Fibroblast of peridontal ligament (primary cell): Measurements from ENCODE around the gene TSHZ2.
"Not testable (repeated sequence)": the region's sequence is repeated elsewhere in the genome, so short reads cannot be mapped to it uniquely, and the experiment has no call there.

Source experiments
- DNase-seq: peaks from one replicate; pipeline ENCODE4 v3.0.0-alpha.2; 2010; ENCODE audit errors: extremely low read depth

Gene TSHZ2

GRCh38 chr20:53413186-53413631 is 441.1 kb downstream of the TSHZ2 start:
- no peak for DNase-seq

GRCh38 chr20:53413845-53414244 is 441.7 kb downstream of the TSHZ2 start:
- not testable (repeated sequence) for DNase-seq

DNA sequence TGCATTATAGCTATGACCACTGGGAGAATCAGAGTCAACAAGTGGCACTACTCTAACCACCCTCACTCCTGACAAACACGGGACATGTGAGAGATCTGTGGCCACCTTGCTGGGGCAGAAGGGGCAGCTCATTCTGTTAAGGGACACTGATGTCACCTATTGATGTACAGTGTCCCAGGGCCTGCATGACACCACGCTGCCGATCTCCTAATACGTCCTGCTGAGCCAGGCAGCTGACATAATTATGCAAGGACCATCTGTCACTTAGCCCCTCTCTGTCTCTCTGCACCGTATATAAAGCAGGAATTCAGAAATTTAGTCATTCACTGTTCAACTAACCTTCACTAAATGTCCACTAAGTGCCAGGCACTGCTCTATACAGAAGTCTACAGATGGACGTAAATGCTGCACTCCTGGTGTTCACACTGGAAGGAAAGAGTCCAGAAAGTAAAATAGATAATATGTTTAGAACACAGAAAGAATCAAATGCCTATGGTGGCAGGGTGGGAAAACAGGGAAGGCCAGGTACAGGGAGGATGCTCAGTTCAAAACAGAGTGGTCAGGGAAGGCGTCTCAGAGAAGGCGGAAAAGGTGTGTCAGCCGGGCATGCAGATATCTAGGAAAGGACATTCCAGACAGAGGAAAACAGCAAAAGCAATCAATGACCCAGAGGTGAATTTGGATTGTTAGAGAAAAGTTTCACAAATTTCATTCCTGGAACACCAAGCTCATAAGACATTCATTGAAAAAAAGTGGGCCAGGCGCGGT is 447.7 kb downstream of the TSHZ2 start:
- DNase-seq = no peak

- no peak for DNase-seq
Observed at GRCh38 chr20:53421343-53421742, 449.2 kb downstream of the TSHZ2 start.

GRCh38 chr20:53422039-53422438 is 449.9 kb downstream of the TSHZ2 start:
- DNase-seq = no peak

- no peak for DNase-seq
Observed at GRCh38 chr20:53423587-53424146, 451.5 kb downstream of the TSHZ2 start.

- no peak for DNase-seq
Observed at GRCh38 chr20:53425481-53425880, 453.3 kb downstream of the TSHZ2 start.

DNA sequence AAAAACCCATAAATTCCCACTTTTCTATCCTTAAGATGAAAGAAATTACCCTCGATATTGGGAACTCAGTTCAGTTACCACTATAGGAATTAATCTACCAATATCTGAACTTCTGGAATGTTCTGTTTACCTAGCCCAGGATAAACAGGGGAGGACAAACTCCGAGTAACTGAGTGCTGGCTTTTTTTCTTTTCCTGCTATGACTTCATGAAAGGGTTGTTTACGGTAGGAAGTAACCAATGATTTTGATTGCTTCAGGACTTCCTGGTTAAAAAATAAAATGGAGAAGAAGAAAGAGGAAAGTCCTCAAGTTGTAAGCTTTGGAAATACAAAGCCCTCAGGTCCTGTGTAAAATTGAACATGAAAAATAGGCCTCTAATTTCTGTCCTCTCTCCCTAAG is 453.8 kb downstream of the TSHZ2 start:
- no peak for DNase-seq

- DNase-seq = no peak
Observed at GRCh38 chr20:53426766-53427312, 454.7 kb downstream of the TSHZ2 start.

GRCh38 chr20:53427951-53428350 is 455.8 kb downstream of the TSHZ2 start:
- no peak for DNase-seq

DNA sequence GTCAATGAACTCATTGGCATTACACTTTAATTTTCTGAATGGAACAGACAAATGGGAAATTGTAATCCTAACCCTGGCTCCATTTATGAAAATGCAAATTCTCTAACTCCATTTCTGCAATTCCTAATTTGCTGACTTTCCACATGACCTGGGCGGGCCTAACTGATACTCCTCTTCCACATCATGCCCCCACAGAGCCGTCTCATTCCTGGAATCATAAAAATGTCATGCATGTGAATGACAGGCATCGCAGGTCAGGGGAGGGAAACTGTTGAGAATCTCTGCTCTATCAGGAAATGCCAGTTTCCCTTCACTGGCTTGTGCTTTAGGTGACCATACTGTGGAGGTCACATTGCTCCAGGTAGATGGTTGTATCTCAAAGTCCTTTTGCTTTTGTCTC is 456.4 kb downstream of the TSHZ2 start:
- no peak for DNase-seq

GRCh38 chr20:53428996-53429395 is 456.8 kb downstream of the TSHZ2 start:
- no peak for DNase-seq

GRCh38 chr20:53434662-53435061 is 462.5 kb downstream of the TSHZ2 start:
- DNase-seq = no peak

DNA sequence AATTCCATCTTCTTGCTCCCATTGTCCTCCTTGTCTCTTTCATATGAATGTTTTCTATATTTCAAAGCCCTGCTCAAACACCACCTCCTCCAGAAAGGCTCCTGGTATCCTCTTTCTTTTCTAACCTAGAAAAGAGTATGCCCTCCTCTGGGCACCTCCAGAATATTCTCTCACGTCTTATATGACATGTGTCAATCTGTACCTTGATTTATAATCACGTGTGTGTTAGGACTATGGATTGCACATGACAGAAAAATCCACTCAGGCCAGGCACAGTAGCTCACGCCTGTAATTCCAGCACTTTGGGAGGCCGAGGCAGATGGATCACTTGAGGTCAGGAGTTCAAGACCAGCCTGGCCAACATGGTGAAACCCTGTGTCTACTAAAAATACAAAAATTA is 464.8 kb downstream of the TSHZ2 start:
- DNase-seq = not testable (repeated sequence)

GRCh38 chr20:53438368-53438767 is 466.2 kb downstream of the TSHZ2 start:
- DNase-seq = no peak

GRCh38 chr20:53439046-53439445 is 466.9 kb downstream of the TSHZ2 start:
- no peak for DNase-seq

DNA sequence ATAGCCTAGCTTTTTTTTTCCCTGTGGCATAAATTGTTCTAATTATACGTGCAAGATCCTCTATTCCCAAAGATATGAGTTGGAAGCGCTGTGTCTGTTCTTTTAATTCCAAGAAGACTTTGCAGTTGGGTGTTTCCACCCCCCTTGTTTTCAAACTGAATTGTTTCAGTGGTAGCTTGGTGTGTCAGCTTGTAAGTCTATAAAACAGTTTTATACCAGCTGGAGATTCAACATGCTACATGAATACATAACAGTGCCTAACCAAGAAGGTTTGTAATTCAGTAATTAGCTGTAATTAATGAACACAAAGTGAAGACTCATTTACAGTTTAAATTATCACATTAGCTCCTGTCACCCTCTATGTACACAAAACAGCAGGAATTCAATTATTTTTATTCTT is 467.5 kb downstream of the TSHZ2 start:
- no peak for DNase-seq

GRCh38 chr20:53444401-53445149 is 472.4 kb downstream of the TSHZ2 start:
- no peak for DNase-seq

DNA sequence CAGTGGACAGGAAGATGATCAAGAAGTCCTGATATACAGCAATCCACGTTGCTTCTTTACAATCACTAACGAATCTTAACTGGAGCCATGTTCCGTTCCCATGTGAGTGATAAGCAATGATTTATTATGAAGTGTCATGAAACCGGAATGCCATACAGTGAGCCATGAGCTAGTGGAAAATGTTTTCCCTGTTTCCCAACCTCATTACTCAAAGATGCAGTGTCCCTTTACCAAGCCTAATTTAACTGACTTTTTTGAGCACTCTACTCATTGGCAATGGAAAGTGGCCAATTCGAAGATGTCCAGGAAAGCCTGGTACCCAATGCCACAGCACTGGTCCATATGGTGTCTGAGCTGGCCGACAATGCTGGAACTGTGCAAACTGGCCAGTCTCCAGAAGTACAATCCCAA is 473.2 kb downstream of the TSHZ2 start:
- no peak for DNase-seq

DNA sequence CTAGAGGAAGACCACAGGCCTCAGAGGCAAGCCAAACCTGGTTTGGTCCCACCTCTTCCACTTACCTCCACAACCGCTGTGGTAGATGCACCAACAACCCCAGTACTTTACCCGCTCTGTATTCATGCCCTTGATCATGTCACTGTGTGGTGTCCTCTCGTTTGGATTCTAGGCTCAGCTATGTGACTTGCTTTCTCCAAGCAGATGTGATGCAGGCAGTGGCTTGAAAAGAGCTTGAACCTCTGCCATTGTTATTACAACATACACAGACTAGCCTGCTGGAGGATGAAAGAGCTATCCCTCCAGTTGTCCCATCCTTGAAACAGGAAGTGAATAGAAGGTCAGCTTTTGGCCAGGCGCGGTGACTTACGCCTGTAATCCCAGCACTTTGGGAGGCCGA is 473.8 kb downstream of the TSHZ2 start:
- DNase-seq = no peak

DNA sequence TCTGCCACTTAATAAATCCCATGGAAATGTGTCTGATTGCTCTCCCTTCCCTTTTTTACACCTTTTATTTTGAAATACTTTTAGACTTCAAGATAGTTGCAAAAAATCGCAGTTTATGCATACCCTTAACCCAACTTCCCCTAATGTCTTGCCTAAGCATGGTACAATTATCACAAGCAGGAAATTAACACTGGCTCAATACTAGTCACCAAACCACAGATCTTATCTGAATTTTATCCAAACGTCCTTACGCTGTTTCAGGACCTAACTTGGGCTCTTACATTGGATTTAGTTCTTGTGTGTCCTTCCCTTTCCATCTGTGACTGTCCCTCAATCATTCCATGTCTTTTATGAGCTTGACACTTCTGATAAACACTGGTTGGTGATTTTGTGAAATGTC is 475.2 kb downstream of the TSHZ2 start:
- DNase-seq = no peak

DNA sequence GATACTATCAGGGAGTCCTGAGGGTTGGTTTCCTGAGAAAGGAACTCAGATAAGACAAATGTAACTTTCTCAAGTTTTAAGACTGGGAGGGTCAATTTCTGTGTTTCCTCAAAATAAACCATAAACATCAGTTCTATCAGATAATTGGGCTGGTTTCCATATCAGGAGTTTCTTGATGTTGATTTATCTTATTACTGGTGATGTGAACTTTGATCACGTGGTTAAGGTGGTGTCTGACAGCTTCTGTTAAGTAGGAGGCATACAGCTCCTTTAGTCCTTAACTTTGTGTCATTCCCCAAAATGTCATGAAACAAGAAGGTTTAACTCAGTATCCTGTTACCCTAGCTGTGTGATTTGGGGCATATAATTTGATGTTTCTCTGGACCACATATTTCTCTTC is 476.3 kb downstream of the TSHZ2 start:
- DNase-seq = no peak

- DNase-seq = no peak
Observed at GRCh38 chr20:53448875-53449274, 476.7 kb downstream of the TSHZ2 start.
